Measurements from ENCODE around the gene AP3M1.
"Not testable (repeated sequence)": the region's sequence is repeated elsewhere in the genome, so short reads cannot be mapped to it uniquely, and the experiment has no call there.

Gene AP3M1

DNA sequence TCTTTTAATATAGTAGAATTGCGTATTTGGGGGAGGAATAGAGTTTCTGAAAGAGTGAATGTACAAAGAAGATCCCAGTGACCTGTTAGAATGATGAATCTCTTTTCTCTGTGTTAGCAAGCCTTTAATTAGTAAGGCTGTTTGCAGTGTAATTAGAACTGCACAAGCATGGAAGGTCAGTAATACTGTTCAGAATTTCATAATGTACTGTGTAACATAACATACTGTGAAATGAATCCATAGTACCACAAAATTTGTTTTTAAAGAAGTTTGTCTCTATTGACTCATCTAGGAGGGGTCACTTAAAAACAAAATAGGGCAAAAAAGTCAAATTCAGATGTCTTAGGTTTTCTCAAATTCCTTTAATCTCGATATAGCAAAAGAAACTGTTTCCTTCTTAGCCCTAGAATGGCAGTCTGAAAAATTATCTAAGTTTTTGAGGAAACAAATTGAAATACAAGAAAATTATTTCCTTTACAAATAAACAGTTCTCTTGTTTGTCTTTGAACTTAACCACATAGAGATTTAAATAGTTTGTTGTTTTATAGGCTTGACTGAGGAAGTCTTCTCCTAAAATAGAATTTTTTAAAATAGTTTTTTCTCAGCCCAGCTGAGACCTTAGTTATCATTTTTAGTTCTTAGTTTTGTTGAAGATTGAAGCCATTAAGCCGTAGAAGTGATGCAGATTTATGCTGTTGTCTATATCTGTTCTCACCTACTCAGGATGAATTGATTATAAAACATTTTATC, 12.9 kb upstream of the AP3M1 start:
- DNase-seq (ENCODE audit: low spot score): no peak

GRCh38 chr10:74160013-74160412, 9.4 kb upstream of the AP3M1 start:
- DNase-seq (ENCODE audit: low spot score): no peak

- no peak for DNase-seq (ENCODE audit: low spot score)
Observed at GRCh38 chr10:74156919-74157289, 6.3 kb upstream of the AP3M1 start.

GRCh38 chr10:74153676-74154075, 3.0 kb upstream of the AP3M1 start:
- DNase-seq (ENCODE audit: low spot score): no peak

- peak; percentile 53 for DNase-seq (ENCODE audit: low spot score)
Observed at GRCh38 chr10:74153123-74153522, 2.5 kb upstream of the AP3M1 start.

DNA sequence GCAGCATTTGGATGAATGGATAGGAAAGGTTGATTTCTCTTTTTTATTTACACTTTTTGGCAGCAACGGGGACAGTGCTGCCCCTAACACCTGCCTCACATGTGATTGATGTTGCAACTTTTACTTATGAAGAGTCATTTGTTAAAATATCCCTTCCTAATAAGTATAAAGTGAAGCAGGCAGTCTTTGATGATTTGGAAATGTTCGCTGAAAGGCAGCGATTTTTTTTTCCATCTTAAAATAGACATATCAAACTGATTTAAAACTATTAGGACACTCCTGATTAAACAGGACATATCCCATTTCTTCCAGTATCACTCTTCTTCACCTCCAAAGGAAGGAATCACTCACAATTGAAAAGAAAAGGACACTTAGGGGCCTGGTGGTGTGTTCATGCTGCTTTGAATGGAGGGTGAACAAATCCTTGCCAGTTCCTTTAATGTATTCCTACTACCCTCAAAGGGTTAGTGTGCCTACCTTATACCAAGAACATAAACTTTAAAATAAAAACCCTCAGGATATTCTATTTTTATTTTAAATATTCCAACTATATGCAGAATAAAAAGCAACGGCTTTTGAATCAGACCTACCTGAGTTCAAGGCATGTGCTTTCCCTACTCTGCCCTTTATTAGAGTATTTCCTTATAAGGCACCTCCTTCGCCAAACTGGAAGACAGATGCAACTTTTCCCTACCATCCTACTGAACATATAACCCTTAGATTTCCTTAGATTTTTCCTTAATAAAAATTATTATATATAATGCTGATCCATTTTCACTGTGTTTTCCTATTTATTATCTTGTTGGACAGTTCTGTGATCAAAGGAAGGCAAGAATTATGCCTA, 1.5 kb upstream of the AP3M1 start:
- no peak for DNase-seq (ENCODE audit: low spot score)

DNA sequence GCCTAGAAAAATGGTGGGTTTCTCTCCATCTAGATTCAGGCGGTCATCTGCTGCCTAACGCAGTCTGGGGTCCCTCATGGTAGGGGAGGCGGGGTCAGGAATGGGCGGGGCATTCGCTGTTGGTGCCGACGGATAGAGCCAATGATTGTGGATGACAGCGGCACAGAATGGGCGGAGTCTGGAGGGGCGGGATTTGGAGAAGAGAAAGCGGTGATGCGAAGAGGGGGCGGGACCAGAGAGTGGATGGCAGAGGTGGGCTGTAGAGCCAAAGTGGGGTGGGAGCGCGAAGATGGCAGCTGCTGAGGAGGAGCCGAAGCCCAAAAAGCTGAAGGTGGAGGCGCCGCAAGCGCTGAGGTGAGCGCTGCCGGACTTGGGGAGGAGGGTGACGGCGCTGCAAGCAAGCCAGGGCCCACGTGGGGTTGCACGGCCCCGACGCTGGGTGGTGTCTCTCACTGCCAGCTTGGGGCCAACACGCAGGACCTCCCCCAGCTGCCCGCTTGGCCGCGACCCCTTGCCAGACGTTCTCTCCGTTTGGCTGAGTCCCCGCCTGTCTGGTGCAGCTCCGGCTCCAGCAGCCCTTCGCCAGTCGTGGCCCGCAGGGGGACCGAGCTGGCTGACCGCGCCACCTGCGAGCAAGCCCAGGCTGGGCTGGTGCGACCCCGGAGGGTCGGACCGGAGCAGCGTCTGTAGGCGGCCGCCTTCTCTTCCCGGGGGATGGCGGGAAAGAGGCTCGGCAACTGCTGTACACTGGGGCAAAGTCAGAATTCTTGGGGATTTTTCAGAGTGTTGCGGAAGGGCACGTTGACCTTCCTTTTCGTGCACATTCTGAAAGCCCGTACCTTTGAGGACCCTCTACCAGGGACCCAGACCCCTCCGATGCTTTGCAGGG, 606 bp upstream of the AP3M1 start, which contains the start of gene ADK:
Gene ADK, plus strand, starts transcription at position 232 of the 889 bp plus-strand sequence. Its CDS starts 58 bp downstream, at position 290.
- DNase-seq (ENCODE audit: low spot score): peak; percentile 97

GRCh38 chr10:74146980-74147379, 3.6 kb downstream of the AP3M1 start:
- DNase-seq (ENCODE audit: low spot score): not testable (repeated sequence)

DNA sequence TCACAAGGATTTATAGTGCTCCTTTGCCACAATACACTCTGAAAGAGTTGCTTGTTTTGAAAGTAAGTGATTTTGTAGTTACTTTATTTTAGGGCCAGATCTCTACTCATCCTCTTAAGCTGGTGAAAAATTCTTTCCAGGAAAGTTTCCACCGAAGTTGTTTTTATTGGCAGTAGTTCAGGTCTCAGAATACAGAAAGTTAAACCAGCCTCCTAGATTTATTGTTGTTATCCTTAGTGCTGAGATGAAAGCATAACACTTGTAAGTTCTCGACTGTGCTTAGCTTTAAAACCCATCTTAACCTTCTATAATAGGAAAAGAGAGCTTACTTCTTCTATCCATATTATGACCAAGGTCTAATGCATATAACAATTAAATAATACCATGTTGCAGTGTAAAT, 5.5 kb downstream of the AP3M1 start:
- no peak for DNase-seq (ENCODE audit: low spot score)

- no peak for DNase-seq (ENCODE audit: low spot score)
Observed at GRCh38 chr10:74140553-74140952, 10.1 kb downstream of the AP3M1 start.

- DNase-seq (ENCODE audit: low spot score): no peak
Observed at GRCh38 chr10:74139981-74140380, 10.6 kb downstream of the AP3M1 start.

- DNase-seq (ENCODE audit: low spot score): not testable (repeated sequence)
Observed at GRCh38 chr10:74138596-74138995, 12.0 kb downstream of the AP3M1 start.

DNA sequence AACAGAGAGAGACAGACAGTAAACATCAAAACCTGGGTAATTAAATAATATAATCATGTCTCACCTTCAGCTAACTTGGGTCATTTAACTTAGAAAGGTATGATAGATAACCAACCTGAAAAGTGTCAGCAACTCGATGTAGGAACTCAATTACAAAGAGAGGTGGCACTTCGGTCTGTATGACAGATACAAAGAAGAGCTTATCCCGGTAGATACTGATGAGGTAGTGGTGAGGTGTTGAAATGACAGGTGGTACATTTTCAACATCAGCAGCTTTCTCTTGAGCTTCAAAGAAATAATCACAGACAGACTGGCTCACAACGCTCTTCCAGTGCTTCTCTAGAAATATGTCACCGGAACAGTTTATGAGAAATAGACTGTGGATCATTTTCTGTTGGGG, 12.6 kb downstream of the AP3M1 start:
- DNase-seq (ENCODE audit: low spot score): no peak

- no peak for DNase-seq (ENCODE audit: low spot score)
Observed at GRCh38 chr10:74135452-74135851, 15.2 kb downstream of the AP3M1 start.

DNA sequence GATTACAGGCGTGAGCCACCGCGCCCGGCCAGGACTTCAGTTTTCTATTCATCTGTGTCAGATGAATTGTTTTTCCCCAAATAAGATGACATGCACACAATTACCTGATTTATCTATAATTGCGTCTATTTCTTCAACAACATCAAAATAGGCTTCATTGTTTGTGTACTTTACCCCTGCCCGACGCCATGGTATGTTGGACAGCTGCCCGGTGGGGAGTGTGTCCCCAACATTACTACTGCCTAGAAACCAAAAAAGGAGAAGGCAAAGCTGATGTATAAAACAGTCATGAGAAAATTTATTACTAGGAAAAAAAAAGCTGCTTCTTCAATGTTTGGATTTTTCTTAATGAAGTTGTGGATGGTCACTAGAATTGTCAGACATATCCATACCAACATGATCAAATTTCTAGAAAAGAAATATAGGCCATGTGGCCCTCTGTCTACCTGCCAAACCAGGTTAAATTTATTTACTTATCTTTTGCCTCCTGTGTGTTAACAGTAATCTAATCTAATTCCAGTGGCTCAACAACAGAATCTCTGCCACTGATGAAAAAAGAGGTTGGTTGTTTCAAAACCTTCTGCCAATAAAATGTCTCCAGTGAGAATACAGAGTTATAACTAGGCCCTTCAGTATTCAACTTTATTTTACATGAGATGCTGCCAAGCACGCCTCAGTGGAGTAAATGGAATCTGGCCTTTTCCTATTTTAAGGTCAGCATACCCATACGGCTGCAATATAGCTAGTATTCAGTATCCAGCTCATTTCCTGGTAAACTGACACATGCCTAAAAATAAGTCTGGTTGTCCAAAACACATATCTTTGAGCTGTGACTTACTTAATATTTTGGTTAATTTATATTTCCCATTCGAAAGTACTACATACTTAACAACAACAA, 16.5 kb downstream of the AP3M1 start:
- DNase-seq (ENCODE audit: low spot score): no peak

GRCh38 chr10:74123081-74123480, 27.5 kb downstream of the AP3M1 start:
- no peak for DNase-seq (ENCODE audit: low spot score)

DNA sequence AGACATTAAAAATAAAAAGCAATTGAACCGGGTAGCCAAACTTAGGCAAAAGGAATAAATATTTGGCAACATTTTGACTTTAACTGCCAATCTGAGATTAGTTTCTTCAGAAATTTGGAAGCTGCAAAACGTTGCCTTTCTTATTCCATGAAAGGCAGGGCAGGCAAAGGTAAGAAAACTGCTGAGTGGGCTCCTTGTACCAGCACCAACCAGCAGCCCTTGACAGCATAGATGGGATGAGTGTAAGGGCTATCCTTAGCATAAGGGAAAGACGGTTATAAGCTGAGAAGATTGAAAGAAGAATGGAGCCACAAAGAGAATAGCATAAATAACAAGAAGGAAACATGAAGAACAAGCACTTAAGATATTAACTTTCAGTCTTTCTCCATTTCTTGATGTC, 28.6 kb downstream of the AP3M1 start:
- no peak for DNase-seq (ENCODE audit: low spot score)

DNA sequence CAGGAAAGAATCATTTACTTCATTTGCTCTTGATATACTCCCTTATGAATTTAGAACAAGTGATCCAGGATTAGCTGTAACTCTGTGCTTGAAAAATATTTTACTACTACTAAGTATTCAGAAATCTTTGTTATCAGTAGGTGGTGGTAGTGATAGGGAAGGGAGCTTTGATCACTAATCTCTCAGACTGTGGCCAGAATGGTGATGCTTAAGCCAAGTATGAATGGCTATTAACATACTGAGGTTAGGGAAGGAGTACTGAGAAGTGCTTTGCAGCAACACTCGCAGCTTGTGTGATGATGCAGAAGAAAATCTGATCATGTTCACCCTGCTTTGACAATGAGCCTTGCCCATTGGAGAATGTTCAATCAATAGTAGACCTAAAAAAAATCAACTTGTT, 29.3 kb downstream of the AP3M1 start:
- DNase-seq (ENCODE audit: low spot score): no peak

- DNase-seq (ENCODE audit: low spot score): no peak
Observed at GRCh38 chr10:74120911-74121310, 29.7 kb downstream of the AP3M1 start.

- no peak for DNase-seq (ENCODE audit: low spot score)
Observed at GRCh38 chr10:74118804-74119203, 31.8 kb downstream of the AP3M1 start.

DNA sequence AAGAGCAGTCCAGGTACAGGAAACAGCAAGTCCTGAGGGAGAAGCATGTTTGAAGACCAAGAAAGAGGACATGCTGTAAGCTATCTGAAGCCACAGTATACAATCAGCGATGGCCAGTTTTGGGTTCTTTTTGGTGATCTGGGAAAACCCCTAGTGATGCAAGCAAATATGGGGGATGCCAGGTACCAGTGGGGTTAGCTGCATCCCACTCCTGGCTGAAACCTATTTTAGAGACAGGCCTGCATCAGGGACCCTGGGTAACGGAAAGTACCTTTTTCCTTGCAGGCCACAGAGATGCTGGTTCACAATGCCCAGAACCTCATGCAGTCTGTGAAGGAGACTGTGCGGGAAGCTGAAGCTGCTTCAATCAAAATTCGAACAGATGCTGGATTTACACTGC, 32.9 kb downstream of the AP3M1 start:
- DNase-seq (ENCODE audit: low spot score): no peak
